ENCODE results near the gene RPS3A.
A peak's percentile ranks its signal among the peaks of the same experiment; 100 is the strongest.
"Not testable (repeated sequence)": the region's sequence is repeated elsewhere in the genome, so short reads cannot be mapped to it uniquely, and the experiment has no call there.

Gene RPS3A

DNA sequence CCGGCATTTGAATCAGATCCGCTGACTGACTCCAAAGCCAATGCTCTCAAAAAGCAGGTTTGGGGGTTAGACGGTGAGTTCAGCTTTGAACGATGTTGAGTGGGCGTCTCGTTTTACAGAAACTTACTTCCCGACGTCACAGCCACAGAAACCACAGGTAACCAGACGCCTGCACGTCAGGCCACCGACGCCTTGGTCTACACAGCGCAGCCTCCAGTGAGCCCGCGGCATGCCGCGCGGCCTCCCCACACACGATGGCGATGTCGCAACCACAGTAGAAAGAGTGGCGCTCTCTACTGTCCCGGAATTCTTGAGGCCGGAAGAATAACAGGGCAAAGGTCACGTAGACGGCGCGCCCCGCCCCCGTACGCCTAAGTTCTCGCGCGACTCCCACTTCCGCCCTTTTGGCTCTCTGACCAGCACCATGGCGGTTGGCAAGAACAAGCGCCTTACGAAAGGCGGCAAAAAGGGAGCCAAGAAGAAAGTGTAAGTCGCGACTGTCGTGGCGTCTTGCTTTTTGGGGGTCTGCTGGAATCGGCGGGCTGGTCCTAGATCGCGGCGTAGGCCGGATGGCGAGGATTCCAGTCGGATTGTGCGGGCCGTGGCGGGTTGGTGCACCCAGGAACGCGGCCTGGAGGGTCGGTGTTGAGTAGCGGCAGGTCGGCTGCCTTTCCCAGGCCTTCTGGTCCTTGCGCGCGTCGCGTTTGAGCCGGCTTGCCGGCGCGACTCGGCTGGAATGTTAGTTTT is at the start of gene RPS3A:
RPS3A (plus strand) TSS at position 400 of the 747 bp plus-strand sequence; CDS start at position 425, 25 bp downstream.
- DNase-seq (ENCODE audit: low read depth, low spot score): peak; percentile 92

GRCh38 chr4:151052785-151053184 is 46.6 kb upstream of the RPS3A start:
- DNase-seq (ENCODE audit: low read depth, low spot score): no peak

- DNase-seq (ENCODE audit: low read depth, low spot score): no peak
These were observed 43.9 kb upstream of the RPS3A start for GRCh38 chr4:151055539-151055938.

- not testable (repeated sequence) for DNase-seq (ENCODE audit: low read depth, low spot score)
These were observed 36.3 kb upstream of the RPS3A start for GRCh38 chr4:151063143-151063542.

DNA sequence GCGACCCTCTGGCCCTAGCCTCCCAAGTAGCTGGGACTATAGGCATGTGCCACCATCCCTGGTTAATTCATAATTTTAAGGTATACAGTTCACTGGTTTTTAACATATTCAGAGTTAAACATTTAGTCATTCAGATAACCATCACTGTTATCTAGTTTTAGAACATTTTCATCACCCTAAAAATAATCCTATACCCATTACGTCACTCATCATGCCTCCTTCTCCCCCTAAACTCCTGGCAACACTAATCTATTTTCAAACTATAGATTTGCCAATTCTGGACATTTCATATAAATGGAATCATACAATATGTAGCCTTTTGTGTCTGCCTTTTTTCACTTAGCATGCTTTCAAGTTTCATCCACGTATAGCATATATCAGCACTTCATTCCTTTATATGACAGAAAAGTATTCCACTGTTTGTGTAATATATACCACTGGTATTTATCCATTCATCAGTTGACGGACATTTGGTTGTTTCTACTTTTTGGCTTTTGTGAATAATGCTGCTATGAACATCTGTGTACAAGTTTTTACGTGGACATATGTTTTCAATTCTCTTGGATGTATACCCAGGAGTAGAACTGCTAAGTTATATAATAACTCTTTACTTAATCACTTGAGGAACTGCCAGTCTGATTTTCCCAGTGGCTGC is 32.0 kb upstream of the RPS3A start:
- DNase-seq (ENCODE audit: low read depth, low spot score): no peak

GRCh38 chr4:151074416-151074916 is 25.0 kb upstream of the RPS3A start:
- DNase-seq (ENCODE audit: low read depth, low spot score): no peak

DNA sequence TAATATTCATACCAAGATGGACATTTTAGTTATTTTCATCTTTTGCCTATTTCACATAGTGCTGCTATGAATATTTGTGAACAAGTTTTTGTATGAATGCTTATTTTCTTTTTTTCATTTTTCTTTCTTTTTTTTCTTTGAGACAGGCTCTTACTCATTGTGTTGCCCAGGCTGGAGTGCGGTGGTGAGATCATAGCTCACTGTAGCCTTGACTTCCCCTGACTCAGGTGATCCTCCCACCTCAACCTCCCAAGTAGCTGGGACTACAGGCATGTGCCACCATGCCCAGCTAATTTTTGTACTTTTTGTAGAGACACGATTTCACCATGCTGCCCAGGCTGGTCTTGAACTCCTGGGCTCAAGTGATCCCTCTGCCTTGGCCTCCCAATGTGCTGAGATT is 21.4 kb upstream of the RPS3A start:
- DNase-seq (ENCODE audit: low read depth, low spot score): not testable (repeated sequence)

- no peak for DNase-seq (ENCODE audit: low read depth, low spot score)
These were observed 12.0 kb upstream of the RPS3A start for GRCh38 chr4:151087467-151087866.

DNA sequence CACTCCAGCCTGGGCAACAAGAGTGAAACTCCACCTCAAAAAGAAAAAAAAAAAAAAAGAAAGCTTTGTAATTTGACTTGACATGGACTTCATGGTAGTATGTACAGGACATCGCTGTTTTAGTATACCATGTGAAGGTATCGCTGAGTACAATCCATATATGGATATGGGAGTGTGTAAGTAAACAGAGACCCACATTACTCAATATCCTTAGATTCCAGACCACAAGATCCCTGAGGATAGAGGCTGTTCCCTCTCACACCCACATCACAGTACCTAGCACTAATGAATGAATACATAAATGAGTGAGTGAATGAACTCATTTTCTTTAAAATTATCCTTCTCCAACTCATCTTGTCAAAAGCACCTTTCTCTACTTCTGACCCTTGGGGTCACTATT is 8.4 kb upstream of the RPS3A start:
- DNase-seq (ENCODE audit: low read depth, low spot score): no peak

DNA sequence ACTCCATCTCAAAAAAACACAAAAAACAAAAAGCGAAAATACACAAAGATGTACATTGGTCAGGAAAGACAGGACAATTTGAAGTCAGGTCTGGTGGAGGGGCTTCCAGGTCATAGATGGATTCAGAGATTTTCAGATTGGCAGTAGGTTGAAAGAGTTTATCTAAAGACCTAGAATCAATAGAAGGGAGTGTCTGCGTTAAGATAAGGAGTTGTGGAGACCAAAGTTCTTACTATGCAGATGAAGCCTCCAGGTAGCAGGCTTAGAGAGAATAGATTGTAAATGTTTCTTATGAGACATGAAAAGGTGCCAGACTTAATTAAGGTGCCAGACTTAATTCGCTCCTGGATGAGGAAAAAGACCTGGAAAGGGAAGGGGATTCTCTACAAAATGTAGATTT is 6.9 kb upstream of the RPS3A start:
- DNase-seq (ENCODE audit: low read depth, low spot score): no peak

DNA sequence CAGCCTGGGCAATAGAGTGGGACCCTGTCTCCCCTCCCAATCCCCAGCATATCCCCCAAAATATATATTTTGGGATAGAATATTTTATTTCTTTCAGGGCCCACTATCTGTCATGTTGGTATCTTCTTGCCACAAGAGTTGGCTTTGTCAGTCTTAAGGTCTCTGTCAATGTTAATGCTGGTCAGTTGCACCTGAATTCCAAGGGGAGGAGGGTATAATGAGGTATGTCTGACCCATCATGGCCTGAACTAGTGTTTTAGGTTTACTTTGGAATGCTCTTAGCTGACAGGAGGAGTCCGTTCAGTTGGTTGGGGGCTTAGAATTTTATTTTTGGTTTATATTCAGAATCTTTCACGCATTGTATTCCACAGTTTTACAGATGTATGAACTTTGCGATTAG is 6.2 kb upstream of the RPS3A start:
- DNase-seq (ENCODE audit: low read depth, low spot score): no peak

GRCh38 chr4:151094290-151094751 is 5.1 kb upstream of the RPS3A start:
- DNase-seq (ENCODE audit: low read depth, low spot score): no peak

DNA sequence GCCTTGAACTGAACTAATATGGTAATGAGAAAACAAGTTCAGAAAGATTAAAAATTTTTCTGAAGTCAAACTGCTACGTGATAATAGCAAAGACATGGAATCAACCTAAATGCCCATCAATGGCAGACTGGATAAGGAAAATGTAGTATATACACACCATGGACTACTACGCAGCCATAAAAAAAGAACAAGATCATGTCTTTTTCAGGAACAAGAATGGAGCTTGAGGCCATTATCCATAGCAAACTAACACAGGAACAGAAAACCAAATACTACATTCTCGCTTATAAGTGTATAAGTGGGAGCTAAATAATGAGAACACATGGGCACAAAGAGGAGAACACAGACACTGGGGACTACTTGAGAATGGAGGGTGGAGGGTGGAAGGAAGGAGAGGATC is 4.3 kb upstream of the RPS3A start:
- no peak for DNase-seq (ENCODE audit: low read depth, low spot score)

DNA sequence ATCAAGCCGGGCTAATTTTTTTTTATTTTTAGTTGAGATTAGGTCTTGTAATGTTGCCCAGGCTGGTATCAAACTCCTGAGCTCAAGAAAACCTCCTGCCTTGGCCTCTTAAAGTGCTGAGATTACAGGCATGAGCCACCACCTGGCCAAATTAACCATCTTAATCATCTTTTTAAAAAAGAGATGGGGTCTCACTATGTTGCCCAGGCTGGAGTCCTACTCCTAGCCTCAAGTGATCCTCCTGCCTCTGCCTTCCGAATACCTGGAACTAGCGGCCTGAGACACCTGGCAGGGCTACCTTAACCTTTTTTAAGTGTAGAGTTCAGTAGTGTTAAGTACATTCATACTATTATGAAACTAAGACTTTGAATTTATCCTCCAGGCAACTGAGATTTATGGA is 1.7 kb upstream of the RPS3A start:
- no peak for DNase-seq (ENCODE audit: low read depth, low spot score)

- DNase-seq (ENCODE audit: low read depth, low spot score): no peak
These were observed 524 bp upstream of the RPS3A start for GRCh38 chr4:151098979-151099228.

DNA sequence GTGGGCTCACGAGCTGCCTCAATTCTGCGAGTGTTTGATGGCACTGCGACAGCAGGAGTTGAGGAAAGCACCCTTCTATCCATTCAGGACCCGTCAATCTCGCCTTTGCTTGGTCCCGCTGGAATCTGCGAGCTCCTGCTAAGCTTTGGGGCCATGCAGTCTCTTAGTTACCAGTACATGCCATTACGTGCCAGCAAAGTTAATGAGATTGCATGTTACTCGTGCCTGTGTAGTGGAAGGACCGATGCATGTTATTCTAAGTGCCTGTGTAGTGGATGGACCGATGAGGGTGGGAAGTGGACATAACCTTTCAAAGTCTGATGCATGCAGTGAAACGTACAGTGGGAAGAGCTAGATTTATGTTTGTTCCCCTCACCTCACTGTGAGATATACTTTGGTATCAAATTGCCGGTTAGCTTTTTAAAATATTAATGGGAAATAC is 569 bp downstream of the RPS3A start:
- DNase-seq (ENCODE audit: low read depth, low spot score): no peak

GRCh38 chr4:151100531-151100930 is 1.1 kb downstream of the RPS3A start:
- no peak for DNase-seq (ENCODE audit: low read depth, low spot score)

DNA sequence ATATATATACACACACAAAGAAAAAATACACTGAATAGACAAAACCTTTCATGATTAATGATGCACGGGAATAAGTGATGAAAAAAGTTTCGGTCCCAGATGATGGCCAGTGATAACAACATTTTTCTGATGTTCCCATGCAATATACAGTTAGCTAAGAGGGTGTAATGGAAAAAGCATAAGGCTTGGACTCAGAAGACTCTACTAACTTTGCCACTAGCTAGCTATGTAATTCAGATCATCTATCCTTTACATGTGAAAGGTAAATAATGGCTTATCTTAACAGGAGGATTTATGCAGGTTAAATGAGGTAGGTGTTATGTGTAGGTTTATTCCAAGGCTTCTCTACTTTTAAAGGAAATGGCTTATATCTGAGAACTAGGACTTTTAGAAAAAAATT is 4.3 kb downstream of the RPS3A start:
- no peak for DNase-seq (ENCODE audit: low read depth, low spot score)

- no peak for DNase-seq (ENCODE audit: low read depth, low spot score)
These were observed 5.2 kb downstream of the RPS3A start for GRCh38 chr4:151104621-151105020.

DNA sequence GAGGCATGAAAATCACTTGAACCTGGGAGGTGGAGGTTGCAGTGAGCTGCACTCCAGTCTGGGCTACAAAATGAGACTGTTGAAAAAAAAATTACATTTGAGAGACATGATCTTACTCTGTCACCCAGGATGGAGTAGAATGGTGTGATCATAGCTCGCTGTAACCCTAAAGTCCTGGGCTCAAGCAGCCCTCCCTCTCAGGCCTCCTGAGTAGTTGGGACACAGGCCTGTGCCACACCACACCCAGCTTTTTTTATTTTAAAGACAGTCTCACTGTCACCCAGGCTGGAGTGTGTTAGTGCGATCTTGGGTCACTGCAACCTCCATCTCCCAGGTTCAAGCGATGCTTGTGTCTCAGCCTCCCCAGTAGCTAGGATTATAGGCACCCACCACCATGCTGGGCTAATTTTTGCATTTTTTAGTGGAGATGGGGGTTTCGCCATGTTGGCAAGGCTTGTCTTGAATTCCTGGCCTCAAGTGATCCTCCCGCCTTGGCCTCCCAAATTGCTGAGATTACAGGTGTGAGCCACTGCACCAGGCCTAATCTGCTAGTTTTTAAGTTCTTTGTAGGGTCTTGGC is 6.1 kb downstream of the RPS3A start:
- DNase-seq (ENCODE audit: low read depth, low spot score): no peak

DNA sequence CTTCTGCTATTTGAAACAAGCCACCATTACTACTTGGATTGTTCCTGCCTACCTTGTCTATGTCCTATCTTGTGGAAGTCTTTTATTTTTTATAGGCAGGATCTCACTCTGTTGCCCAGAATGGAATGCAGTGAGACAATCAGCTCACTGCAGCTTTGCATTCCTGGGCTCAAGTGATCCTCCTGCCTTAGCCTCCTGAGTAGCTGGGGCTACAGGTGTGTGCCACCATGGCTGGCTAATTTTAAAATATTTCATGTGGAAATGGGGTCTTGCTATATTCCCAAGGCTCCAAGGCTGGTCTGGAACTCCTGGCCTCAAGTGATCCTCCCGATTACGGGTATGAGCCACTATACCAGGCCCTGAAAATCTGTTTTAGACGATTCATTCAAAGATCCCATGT is 7.6 kb downstream of the RPS3A start:
- no peak for DNase-seq (ENCODE audit: low read depth, low spot score)

DNA sequence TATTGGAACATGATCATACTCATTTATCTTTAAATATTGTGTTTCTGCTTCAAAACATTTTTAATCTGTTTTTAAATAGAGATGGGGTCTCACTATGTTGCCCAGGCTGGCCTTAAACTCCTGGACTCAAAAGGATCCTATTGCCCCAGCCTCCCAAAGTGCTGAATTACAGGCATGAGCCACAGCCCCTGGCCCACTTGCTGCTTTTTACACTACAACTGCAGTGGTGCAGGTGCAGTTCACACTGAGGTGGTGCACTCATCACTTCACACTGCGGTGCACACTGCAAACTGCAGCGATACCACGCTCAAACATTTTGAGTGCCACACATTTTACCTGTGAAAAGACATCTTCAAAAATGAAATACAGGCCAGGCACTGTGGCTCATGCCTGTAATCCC is 10.8 kb downstream of the RPS3A start:
- DNase-seq (ENCODE audit: low read depth, low spot score): no peak

GRCh38 chr4:151114338-151114737 is 14.9 kb downstream of the RPS3A start:
- DNase-seq (ENCODE audit: low read depth, low spot score): no peak
